Nucleus accumbens (tissue), 56 donors: ENCODE measurements around the gene RBM8A.

Experiments
- DNase-seq, 56 donors: peaks; one replicate each; lab custom pipeline; 2025; lab: John Stamatoyannopoulos, UW

The RBM8A gene

DNA sequence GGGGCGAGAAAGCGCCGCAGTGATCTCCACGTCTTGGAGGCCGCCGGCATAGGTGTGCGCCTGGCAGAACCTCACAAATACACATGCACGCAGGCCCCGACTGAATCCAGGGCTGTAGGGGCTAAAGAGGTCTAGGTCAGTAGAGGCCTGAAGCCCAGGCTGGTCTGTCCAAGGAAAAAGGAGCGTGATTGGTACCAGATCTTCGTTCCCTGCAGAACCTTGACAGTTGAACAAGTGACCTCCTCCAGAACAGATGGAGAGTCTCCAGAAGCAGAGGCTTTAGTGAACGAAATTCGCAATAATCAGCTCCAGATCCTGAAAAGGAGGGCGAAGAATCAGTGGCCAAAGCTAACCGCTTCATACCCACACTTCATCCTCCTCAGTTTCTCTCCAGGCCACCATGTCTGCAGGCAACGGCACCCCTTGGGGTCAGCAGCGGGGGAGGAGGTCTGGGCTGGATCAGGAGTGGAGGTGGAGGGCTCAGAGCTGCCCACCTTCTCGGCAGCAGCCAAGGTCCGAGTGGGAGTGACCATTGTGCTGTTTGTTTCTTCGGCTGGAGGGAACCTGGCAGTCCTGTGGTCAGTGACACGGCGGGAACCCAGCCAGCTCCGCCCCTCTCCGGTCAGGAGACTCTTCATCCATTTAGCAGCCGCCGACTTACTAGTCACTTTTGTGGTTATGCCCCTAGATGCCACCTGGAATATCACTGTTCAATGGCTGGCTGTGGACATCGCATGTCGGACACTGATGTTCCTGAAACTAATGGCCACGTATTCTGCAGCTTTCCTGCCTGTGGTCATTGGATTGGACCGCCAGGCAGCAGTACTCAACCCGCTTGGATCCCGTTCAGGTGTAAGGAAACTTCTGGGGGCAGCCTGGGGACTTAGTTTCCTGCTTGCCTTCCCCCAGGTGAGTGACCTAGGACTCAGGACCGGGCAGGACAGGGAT is 8.0 kb downstream of the RBM8A start:
- peak in 32 of 56 donors; percentile 5 to 49 (median 28) for DNase-seq

DNA sequence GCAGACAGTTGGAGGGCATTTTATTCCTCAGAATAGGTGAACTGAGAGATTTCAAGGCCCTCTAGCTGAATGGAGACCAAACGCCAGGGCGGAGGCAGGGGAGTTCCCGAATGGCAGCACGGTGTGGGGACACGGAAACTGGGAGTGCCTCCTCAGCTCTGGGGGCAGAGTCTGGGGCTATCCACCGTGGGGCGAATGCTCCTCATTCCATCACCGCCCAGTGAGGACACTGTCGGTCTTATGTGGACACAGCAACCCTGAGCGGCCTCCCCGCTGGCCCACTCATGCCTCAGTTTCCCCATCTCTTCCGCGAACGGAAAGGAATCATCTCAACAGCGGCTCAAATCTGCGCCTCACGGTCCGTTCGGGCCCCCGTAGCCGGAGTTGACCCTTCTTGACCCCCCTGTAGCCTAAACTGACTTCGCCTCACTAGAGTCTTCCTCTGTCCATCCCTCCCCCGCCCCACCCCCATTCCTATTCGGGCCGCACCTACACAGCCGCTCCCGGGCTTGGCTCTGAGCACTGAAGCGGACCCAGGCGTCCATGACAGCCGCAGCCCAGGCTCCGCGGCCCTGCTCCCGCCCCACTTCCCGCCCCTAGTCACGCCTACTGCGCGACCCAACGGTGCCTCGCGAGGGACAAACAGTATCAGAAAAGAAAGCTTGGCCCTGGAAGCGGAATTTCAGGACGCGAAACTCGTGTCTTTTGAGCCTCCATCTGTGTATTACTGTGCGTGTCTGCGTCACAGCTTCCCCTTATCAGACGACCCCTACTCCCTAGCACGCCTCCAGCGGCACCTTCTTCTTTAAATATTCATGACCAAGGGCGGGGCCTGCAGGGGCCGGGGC is 8.9 kb downstream of the RBM8A start, which contains the start of gene PEX11B:
Gene PEX11B (minus strand): TSS at position 574 of the 848 bp plus-strand sequence. CDS start 29 bp downstream, at position 545.
- DNase-seq: peak; percentile 62 to 98 (median 90)

DNA sequence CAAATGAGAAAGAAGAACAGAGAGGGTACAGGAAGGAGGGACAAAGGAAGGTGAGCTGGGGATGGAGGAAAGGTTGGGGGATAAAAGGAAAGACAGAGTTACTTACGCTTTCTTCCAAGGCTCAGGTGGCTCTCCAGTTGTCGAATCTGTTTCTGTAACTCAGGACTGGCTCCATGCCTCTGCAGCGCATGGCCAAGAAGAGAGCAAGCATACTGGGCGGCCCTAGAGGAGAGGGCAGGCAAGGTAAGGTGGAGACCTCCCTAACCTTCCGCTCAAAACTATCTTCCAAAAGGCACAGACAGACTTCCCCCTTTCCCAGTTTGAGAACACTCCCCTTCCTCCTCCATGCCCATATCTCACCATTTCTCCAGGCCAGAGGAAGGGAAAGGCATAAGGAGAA is 9.7 kb downstream of the RBM8A start:
- no peak for DNase-seq

GRCh38 chr1:145916745-145917144 is 10.5 kb downstream of the RBM8A start:
- no peak for DNase-seq

DNA sequence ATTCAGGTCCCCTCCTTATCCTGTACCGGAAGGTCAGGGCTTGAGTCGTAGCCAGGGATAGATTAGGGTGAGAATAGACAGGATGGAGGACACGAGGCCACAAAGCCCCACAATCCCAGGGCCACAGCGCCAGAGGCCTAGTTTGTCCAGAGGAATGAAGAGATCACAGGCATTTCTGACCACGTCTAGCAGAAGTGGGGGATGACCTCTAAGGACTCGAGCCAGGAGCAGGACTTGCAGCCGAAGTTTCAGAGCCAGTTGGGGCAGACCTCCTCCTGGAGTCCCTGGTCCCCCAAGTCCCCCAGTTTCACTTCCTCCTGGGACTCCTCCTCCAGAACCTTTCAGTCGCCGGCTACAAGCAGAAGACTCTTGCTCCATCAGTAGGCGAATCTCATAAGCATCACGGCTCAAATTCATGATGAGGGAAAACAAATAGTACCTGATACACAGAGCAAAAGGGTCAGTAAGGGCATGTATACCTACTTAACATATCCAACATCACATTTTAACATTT is 15.1 kb downstream of the RBM8A start:
- no peak for DNase-seq

GRCh38 chr1:145908653-145909052 is 18.6 kb downstream of the RBM8A start:
- DNase-seq: no peak

DNA sequence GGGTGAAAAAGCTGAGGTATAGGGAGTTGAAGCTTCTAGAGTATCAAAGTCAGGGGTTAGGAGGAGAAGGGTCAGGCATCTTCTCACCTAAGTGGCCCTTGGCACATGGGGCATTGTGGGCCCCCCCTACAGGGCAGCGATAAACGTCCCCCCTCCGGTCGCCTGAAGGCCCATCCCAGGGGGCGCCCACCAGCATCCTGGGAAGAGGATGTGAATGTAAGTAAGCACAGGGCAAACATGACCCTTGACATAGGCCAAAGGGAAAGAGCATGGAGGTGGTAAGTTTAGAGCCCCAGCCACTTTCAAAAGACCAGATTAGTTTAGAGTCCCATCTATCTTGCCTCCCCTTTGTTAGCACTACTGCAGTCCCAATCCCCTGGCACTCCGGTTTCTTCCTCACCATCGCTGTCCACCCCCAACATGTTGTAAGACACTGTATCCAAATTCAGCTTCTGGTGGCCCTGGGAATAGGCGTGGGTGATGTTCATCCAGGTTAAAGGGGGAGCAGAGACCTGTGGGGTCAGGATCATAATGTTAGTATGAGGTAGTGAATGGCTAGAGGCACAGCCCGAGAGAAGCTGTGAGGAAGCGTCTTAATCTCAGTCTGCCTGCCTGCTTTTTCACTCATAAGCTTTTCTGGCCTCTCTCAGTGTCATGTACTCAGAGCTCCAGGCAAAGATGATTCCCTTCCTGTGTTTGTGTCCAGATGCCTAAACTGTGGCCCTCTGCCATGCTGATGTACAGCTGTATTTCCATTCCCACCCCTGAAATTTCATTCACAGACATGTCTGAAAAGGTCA is 20.1 kb downstream of the RBM8A start:
- DNase-seq: no peak

GRCh38 chr1:145901312-145902021 is 25.8 kb downstream of the RBM8A start:
- DNase-seq: no peak

GRCh38 chr1:145898756-145899155 is 28.5 kb downstream of the RBM8A start:
- DNase-seq: no peak

DNA sequence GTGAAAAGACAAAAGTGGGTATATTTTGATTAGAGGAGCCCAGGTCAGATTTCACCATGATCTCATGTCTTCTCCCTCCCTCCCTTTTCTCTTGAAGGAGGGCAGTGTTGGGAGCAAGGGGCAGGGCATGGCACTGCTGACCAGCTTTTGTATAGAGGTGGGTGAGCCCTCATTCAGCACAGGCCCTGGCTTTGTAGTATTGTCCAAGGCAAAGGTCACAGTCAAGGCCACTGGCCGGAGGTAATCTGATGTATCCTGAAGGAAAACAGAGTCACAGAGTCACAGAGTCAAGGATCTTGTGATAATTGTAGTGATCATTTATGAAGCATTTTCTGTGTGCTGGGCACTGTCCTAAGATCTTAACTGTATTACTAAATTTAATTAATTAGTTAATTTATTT is 29.3 kb downstream of the RBM8A start:
- DNase-seq: no peak

- DNase-seq: no peak
Measured at GRCh38 chr1:145895471-145895870, 31.8 kb downstream of the RBM8A start.

- no peak for DNase-seq
Measured at GRCh38 chr1:145893306-145894055, 33.8 kb downstream of the RBM8A start.

GRCh38 chr1:145892486-145893087 is 34.7 kb downstream of the RBM8A start:
- no peak for DNase-seq

GRCh38 chr1:145891587-145892485 is 35.4 kb downstream of the RBM8A start:
- DNase-seq: peak in 53 of 56 donors; percentile 35 to 95 (median 81)

DNA sequence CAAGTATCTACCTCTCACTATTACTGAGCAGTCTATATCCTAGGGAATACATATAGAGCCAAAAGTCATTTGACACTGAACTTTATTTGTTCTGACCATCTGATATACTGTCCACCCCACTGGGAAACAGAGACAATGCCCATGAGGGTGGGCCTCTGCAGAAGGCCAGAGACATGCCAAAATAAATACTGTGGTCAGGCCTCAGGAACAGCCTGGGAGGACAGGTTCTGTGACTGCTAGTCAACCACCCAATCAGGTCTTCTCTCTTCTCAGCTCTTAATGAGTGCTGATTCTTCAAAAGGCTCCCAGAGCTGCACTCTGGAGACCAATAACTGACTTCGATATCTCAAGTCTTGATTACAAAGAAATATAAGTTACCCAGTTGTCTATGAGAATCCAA is 36.1 kb downstream of the RBM8A start:
- DNase-seq: no peak

GRCh38 chr1:145889722-145890121 is 37.6 kb downstream of the RBM8A start:
- no peak for DNase-seq

DNA sequence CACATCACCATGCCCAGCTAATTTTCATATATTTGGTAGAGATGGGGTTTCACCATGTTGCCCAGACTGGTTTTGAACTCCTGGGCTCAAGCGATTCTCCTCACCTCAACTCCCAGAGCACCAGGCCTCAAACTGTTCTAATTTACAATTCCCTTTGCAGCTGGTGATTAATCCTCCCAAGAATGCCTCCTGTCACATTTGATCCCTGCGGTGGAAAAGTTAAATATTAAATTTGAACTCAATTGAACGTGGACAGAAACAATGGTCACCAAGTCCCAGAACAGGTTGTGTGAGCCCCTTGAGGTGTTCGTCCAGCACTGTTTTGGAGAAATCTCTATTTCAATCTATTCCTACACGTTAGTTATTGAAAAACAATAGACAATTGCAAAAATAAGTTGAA is 39.7 kb downstream of the RBM8A start:
- DNase-seq: no peak
